ENCODE data around the gene MON1A. TPM values are rescaled to one million over a fixed set of nuclear protein-coding genes. Genes with fewer than 3 reads are reported as not detected.

MON1A gene
- total RNA-seq, 1 experiment from 2014 or later, result 9.6 TPM

- no peak overlapping the region for H3K4me2 ChIP-seq (ENCODE audit: low read depth, low read length, poor library complexity, severe bottlenecking)
- DNase-seq, result no peak
- no peak overlapping the region for H3K27ac ChIP-seq (ENCODE audit: low read length)
- H3K4me3 ChIP-seq (ENCODE audit: low read length), result no peak overlapping the region
- no peaks in the 10 kb centered on the region for H4K20me1 ChIP-seq (ENCODE audit: insufficient read depth, low read depth, low read length)
- H3K36me3 ChIP-seq (ENCODE audit: insufficient read depth, low read length), result no peaks in the 10 kb centered on the region
- no peaks in the 10 kb centered on the region for H3K27me3 ChIP-seq (ENCODE audit: low read length)
- no peak overlapping the region for H3K9ac ChIP-seq (ENCODE audit: low read length)
- H3K79me2 ChIP-seq (ENCODE audit: low read length), result no peaks in the 10 kb centered on the region
- H3K4me1 ChIP-seq (ENCODE audit: low read length), result no peaks in the 10 kb centered on the region
- H3K9me2 ChIP-seq (replicated peaks; ENCODE audit: insufficient read depth, low read length), result no peaks in the 10 kb centered on the region
- H3K9me3 ChIP-seq (ENCODE audit: low read length), result no peaks in the 10 kb centered on the region
- no peak overlapping the region for H2AFZ ChIP-seq (ENCODE audit: low read length)
Measured at GRCh38 chr3:49895791-49896190, 33.8 kb downstream of the MON1A start.

- Histone ChIP-seq H3K36me3 (ENCODE audit: insufficient read depth, low read length) (no peaks in the 10 kb centered on the region), H3K4me1 (ENCODE audit: low read length) (no peaks in the 10 kb centered on the region), H3K79me2 (ENCODE audit: low read length) (no peaks in the 10 kb centered on the region), H3K9me2 (replicated peaks; ENCODE audit: insufficient read depth, low read length) (no peaks in the 10 kb centered on the region), H2AFZ (ENCODE audit: low read length) (no peak overlapping the region), H3K9me3 (ENCODE audit: low read length) (no peaks in the 10 kb centered on the region), H3K27ac (ENCODE audit: low read length) (no peak overlapping the region), H3K4me3 (ENCODE audit: low read length) (no peak overlapping the region), H3K27me3 (ENCODE audit: low read length) (no peaks in the 10 kb centered on the region), H3K9ac (ENCODE audit: low read length) (no peak overlapping the region), H4K20me1 (ENCODE audit: insufficient read depth, low read depth, low read length) (no peaks in the 10 kb centered on the region), H3K4me2 (ENCODE audit: low read depth, low read length, poor library complexity, severe bottlenecking) (no peak overlapping the region)
- no peak for DNase-seq
Measured at GRCh38 chr3:49889296-49889695, 40.3 kb downstream of the MON1A start.

- H3K36me3 ChIP-seq (ENCODE audit: insufficient read depth, low read length), result no peaks in the 10 kb centered on the region
- no peaks in the 10 kb centered on the region for H3K27me3 ChIP-seq (ENCODE audit: low read length)
- peaks cover 6% of the 10 kb centered on the region for H3K4me1 ChIP-seq (ENCODE audit: low read length)
- H3K27ac ChIP-seq (ENCODE audit: low read length), result no peak overlapping the region
- no peak overlapping the region for H2AFZ ChIP-seq (ENCODE audit: low read length)
- no peak overlapping the region for H3K4me3 ChIP-seq (ENCODE audit: low read length)
- H3K9me2 ChIP-seq (replicated peaks; ENCODE audit: insufficient read depth, low read length), result no peaks in the 10 kb centered on the region
- no peaks in the 10 kb centered on the region for H3K9me3 ChIP-seq (ENCODE audit: low read length)
- no peak overlapping the region for H3K9ac ChIP-seq (ENCODE audit: low read length)
- DNase-seq, result no peak
- H3K79me2 ChIP-seq (ENCODE audit: low read length), result no peaks in the 10 kb centered on the region
- no peak overlapping the region for H3K4me2 ChIP-seq (ENCODE audit: low read depth, low read length, poor library complexity, severe bottlenecking)
- H4K20me1 ChIP-seq (ENCODE audit: insufficient read depth, low read depth, low read length), result no peaks in the 10 kb centered on the region
Measured at GRCh38 chr3:49886922-49887265, 42.7 kb downstream of the MON1A start.

GRCh38 chr3:49883998-49884397, 45.6 kb downstream of the MON1A start:
- Histone ChIP-seq H3K9me3 (ENCODE audit: low read length) (no peaks in the 10 kb centered on the region), H3K36me3 (ENCODE audit: insufficient read depth, low read length) (no peaks in the 10 kb centered on the region), H3K4me1 (ENCODE audit: low read length) (peaks cover 18% of the 10 kb centered on the region), H4K20me1 (ENCODE audit: insufficient read depth, low read depth, low read length) (no peaks in the 10 kb centered on the region), H3K27ac (ENCODE audit: low read length) (no peak overlapping the region), H3K4me3 (ENCODE audit: low read length) (no peak overlapping the region), H3K79me2 (ENCODE audit: low read length) (no peaks in the 10 kb centered on the region), H3K4me2 (ENCODE audit: low read depth, low read length, poor library complexity, severe bottlenecking) (no peak overlapping the region), H3K9ac (ENCODE audit: low read length) (no peak overlapping the region), H3K27me3 (ENCODE audit: low read length) (no peaks in the 10 kb centered on the region), H3K9me2 (replicated peaks; ENCODE audit: insufficient read depth, low read length) (no peaks in the 10 kb centered on the region), H2AFZ (ENCODE audit: low read length) (no peak overlapping the region)
- DNase-seq, result no peak

GRCh38 chr3:49882166-49882565, 47.4 kb downstream of the MON1A start:
- H2AFZ ChIP-seq (ENCODE audit: low read length), result no peak overlapping the region
- no peaks in the 10 kb centered on the region for H3K9me2 ChIP-seq (replicated peaks; ENCODE audit: insufficient read depth, low read length)
- H3K27me3 ChIP-seq (ENCODE audit: low read length), result no peaks in the 10 kb centered on the region
- DNase-seq, result no peak
- H3K4me1 ChIP-seq (ENCODE audit: low read length), result peaks cover 18% of the 10 kb centered on the region
- H4K20me1 ChIP-seq (ENCODE audit: insufficient read depth, low read depth, low read length), result no peaks in the 10 kb centered on the region
- H3K36me3 ChIP-seq (ENCODE audit: insufficient read depth, low read length), result no peaks in the 10 kb centered on the region
- no peak overlapping the region for H3K4me3 ChIP-seq (ENCODE audit: low read length)
- H3K4me2 ChIP-seq (ENCODE audit: low read depth, low read length, poor library complexity, severe bottlenecking), result no peak overlapping the region
- no peak overlapping the region for H3K9ac ChIP-seq (ENCODE audit: low read length)
- no peaks in the 10 kb centered on the region for H3K79me2 ChIP-seq (ENCODE audit: low read length)
- no peaks in the 10 kb centered on the region for H3K9me3 ChIP-seq (ENCODE audit: low read length)
- no peak overlapping the region for H3K27ac ChIP-seq (ENCODE audit: low read length)

- H3K9ac ChIP-seq (ENCODE audit: low read length), result no peak overlapping the region
- no peaks in the 10 kb centered on the region for H3K9me3 ChIP-seq (ENCODE audit: low read length)
- no peaks in the 10 kb centered on the region for H3K79me2 ChIP-seq (ENCODE audit: low read length)
- no peak overlapping the region for H3K27ac ChIP-seq (ENCODE audit: low read length)
- no peak overlapping the region for H2AFZ ChIP-seq (ENCODE audit: low read length)
- H3K27me3 ChIP-seq (ENCODE audit: low read length), result no peaks in the 10 kb centered on the region
- no peak overlapping the region for H3K4me2 ChIP-seq (ENCODE audit: low read depth, low read length, poor library complexity, severe bottlenecking)
- no peaks in the 10 kb centered on the region for H3K36me3 ChIP-seq (ENCODE audit: insufficient read depth, low read length)
- H4K20me1 ChIP-seq (ENCODE audit: insufficient read depth, low read depth, low read length), result no peaks in the 10 kb centered on the region
- no peaks in the 10 kb centered on the region for H3K9me2 ChIP-seq (replicated peaks; ENCODE audit: insufficient read depth, low read length)
- H3K4me1 ChIP-seq (ENCODE audit: low read length), result peaks cover 18% of the 10 kb centered on the region
- H3K4me3 ChIP-seq (ENCODE audit: low read length), result no peak overlapping the region
- DNase-seq, result no peak
Measured at GRCh38 chr3:49880581-49881315, 48.9 kb downstream of the MON1A start.

GRCh38 chr3:49879721-49880120, 49.9 kb downstream of the MON1A start:
- H3K4me2 ChIP-seq (ENCODE audit: low read depth, low read length, poor library complexity, severe bottlenecking), result no peak overlapping the region
- H3K9ac ChIP-seq (ENCODE audit: low read length), result no peak overlapping the region
- no peaks in the 10 kb centered on the region for H3K9me2 ChIP-seq (replicated peaks; ENCODE audit: insufficient read depth, low read length)
- peaks cover 18% of the 10 kb centered on the region for H3K4me1 ChIP-seq (ENCODE audit: low read length)
- H3K36me3 ChIP-seq (ENCODE audit: insufficient read depth, low read length), result no peaks in the 10 kb centered on the region
- H3K9me3 ChIP-seq (ENCODE audit: low read length), result no peaks in the 10 kb centered on the region
- no peaks in the 10 kb centered on the region for H3K79me2 ChIP-seq (ENCODE audit: low read length)
- DNase-seq, result no peak
- H3K4me3 ChIP-seq (ENCODE audit: low read length), result no peak overlapping the region
- no peak overlapping the region for H2AFZ ChIP-seq (ENCODE audit: low read length)
- no peak overlapping the region for H3K27ac ChIP-seq (ENCODE audit: low read length)
- H4K20me1 ChIP-seq (ENCODE audit: insufficient read depth, low read depth, low read length), result no peaks in the 10 kb centered on the region
- H3K27me3 ChIP-seq (ENCODE audit: low read length), result no peaks in the 10 kb centered on the region

GRCh38 chr3:49878686-49879085, 50.9 kb downstream of the MON1A start:
- no peaks in the 10 kb centered on the region for H3K9me3 ChIP-seq (ENCODE audit: low read length)
- no peak for DNase-seq
- H3K4me3 ChIP-seq (ENCODE audit: low read length), result no peak overlapping the region
- H2AFZ ChIP-seq (ENCODE audit: low read length), result no peak overlapping the region
- H3K4me2 ChIP-seq (ENCODE audit: low read depth, low read length, poor library complexity, severe bottlenecking), result no peak overlapping the region
- H3K4me1 ChIP-seq (ENCODE audit: low read length), result peaks cover 18% of the 10 kb centered on the region
- no peak overlapping the region for H3K27ac ChIP-seq (ENCODE audit: low read length)
- no peaks in the 10 kb centered on the region for H3K79me2 ChIP-seq (ENCODE audit: low read length)
- H3K36me3 ChIP-seq (ENCODE audit: insufficient read depth, low read length), result no peaks in the 10 kb centered on the region
- H3K9ac ChIP-seq (ENCODE audit: low read length), result no peak overlapping the region
- no peaks in the 10 kb centered on the region for H3K9me2 ChIP-seq (replicated peaks; ENCODE audit: insufficient read depth, low read length)
- no peaks in the 10 kb centered on the region for H3K27me3 ChIP-seq (ENCODE audit: low read length)
- no peaks in the 10 kb centered on the region for H4K20me1 ChIP-seq (ENCODE audit: insufficient read depth, low read depth, low read length)

Data from Karpas-422 (cell line).